ENCODE measurements around the gene FGB. TPM values are rescaled to one million over a fixed set of nuclear protein-coding genes. Genes with fewer than 3 reads are reported as not detected.

Gene FGB
- total RNA-seq, 4 donors from 2014 or later, result 0.94 TPM; not detected in 3

- WGBS, 2 donors, result 90 to 93% methylated on average over 3 of the region's 3 CpGs
- H3K4me3 ChIP-seq (replicated peaks in 1 of 3), result no peak overlapping the region
- no peak overlapping the region for H3K27ac ChIP-seq
- no peaks in the 10 kb centered on the region for H3K4me1 ChIP-seq
- H3K27me3 ChIP-seq, result no peaks in the 10 kb centered on the region
- intact Hi-C loops (cut with DNase I), result no loop called here
- no peak for DNase-seq
- no peaks in the 10 kb centered on the region for H3K36me3 ChIP-seq
- TF ChIP-seq POLR2A (IDR thresholded peaks at IDR 0.05), result no peak
- TF ChIP-seq CTCF (IDR thresholded peaks at IDR 0.05), result no peak
- H3K9me3 ChIP-seq, result no peaks in the 10 kb centered on the region
Observed at GRCh38 chr4:154583230-154583629, 20.4 kb downstream of the FGB start.

GRCh38 chr4:154583677-154584076 is 20.9 kb downstream of the FGB start:
- no peak for DNase-seq
- TF ChIP-seq POLR2A (IDR thresholded peaks at IDR 0.05) (no peak), CTCF (IDR thresholded peaks at IDR 0.05) (no peak)
- Histone ChIP-seq H3K9me3 (no peaks in the 10 kb centered on the region), H3K27me3 (no peaks in the 10 kb centered on the region), H3K4me3 (replicated peaks in 1 of 3) (no peak overlapping the region), H3K4me1 (no peaks in the 10 kb centered on the region), H3K27ac (no peak overlapping the region), H3K36me3 (no peaks in the 10 kb centered on the region)
- intact Hi-C loops (cut with DNase I), result no loop called here

- DNase-seq, result no peak
- H3K9me3 ChIP-seq, result no peaks in the 10 kb centered on the region
- TF ChIP-seq POLR2A (IDR thresholded peaks at IDR 0.05) (no peak), CTCF (IDR thresholded peaks at IDR 0.05) (no peak)
- H3K27ac ChIP-seq, result no peak overlapping the region
- H3K4me1 ChIP-seq, result no peaks in the 10 kb centered on the region
- WGBS, 2 donors, result 84 to 90% methylated on average over 5 of the region's 5 CpGs
- no peaks in the 10 kb centered on the region for H3K27me3 ChIP-seq
- intact Hi-C loops (cut with DNase I), result no loop called here
- H3K36me3 ChIP-seq, result no peaks in the 10 kb centered on the region
- H3K4me3 ChIP-seq (replicated peaks in 1 of 3), result no peak overlapping the region
Observed at GRCh38 chr4:154584259-154584658, 21.4 kb downstream of the FGB start.

DNA sequence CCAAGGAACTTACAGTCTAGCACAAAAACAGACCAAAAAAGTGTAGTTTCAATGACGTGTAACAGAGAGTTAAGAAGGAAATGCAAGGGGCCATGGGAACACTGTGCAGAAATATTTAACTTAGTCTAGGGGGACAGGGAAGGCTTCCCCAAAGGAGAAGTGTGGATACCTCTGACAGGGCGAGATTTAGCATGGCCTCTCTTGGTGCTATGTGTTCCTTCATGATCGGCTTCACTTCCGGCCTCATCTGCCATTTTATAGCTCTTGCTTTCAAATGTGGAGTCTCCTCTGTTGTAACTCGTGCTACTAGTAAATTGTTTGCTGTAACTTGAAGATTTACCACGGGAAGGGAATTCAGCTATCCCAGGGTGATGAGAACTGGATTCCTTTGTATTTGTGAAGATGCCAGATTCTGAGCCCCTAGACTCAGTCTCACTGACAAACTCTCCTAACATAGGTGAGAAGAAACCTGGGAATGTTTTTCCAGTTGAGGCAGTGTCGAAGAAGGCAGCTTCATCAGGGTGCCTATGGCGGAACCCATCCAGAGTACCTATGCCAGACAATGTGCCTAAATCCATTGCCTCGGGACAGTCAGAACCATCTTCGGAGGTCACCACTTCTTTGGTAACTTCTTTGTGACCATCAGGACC is 22.7 kb downstream of the FGB start:
- Histone ChIP-seq H3K4me3 (replicated peaks in 1 of 3) (no peak overlapping the region), H3K27me3 (no peaks in the 10 kb centered on the region), H3K27ac (no peak overlapping the region), H3K36me3 (no peaks in the 10 kb centered on the region), H3K9me3 (no peaks in the 10 kb centered on the region), H3K4me1 (no peaks in the 10 kb centered on the region)
- TF ChIP-seq POLR2A (IDR thresholded peaks at IDR 0.05), result no peak
- TF ChIP-seq CTCF (IDR thresholded peaks at IDR 0.05), result no peak
- DNase-seq, result no peak
- 88 to 90% methylated on average over 10 of the region's 10 CpGs for WGBS, 2 donors
- intact Hi-C loops (cut with DNase I), result no loop called here

DNA sequence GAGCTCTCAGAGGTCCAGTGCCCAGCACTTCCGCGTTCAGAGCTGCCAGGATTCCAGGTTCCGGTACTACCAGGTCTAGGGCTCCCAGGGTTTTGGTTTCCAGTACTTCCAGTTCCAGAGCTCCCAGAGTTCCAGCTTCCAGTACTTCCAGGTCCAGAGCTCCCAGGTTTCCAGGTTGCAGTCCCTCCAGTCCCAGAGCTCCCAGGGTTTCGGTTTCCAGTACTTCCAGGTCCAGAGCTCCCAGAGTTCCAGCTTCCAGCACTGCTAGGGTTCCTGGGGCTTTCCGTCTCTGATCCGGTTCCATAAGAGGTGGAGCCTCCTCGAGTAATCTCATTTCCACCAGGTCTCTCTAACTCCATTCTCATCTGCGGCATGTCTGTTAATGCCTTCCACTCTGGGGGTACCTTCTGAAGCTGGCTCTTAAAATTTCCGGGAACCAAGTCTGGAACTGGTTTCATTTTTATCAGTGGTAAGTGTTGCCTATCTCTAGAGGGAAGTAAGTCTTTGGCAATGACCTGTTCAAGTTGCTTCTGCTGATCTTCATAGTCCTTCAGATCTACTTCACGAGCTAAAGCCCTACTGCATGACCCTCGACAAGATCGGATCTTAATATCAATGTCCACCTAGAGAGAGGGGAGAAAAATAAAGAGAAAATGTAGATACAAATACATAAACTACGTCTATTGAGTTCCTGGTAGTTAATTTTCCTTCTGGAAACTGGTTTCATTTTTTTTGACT is 23.7 kb downstream of the FGB start:
- Histone ChIP-seq H3K27me3 (no peaks in the 10 kb centered on the region), H3K9me3 (no peaks in the 10 kb centered on the region), H3K36me3 (no peaks in the 10 kb centered on the region), H3K27ac (no peak overlapping the region), H3K4me3 (replicated peaks in 1 of 3) (no peak overlapping the region), H3K4me1 (no peaks in the 10 kb centered on the region)
- TF ChIP-seq CTCF (IDR thresholded peaks at IDR 0.05), result no peak
- no peak for TF ChIP-seq POLR2A (IDR thresholded peaks at IDR 0.05)
- intact Hi-C loops (cut with DNase I), result no loop called here
- 90% methylated on average over 12 to 13 of the region's 13 CpGs for WGBS, 2 donors
- DNase-seq, result no peak

Data from thyroid gland (tissue), 4 donors.